Measurements from ENCODE around the gene SYTL1. TPM values are rescaled to one million over a fixed set of nuclear protein-coding genes. Genes with fewer than 3 reads are reported as not detected.

SYTL1 gene
- total and polyA plus RNA-seq, 9 of the 15 experiments (the other 6 are each of a cell fraction or from before 2014, with no cell fraction given) = 0.04 to 9.3 (median 1.7) TPM

DNA sequence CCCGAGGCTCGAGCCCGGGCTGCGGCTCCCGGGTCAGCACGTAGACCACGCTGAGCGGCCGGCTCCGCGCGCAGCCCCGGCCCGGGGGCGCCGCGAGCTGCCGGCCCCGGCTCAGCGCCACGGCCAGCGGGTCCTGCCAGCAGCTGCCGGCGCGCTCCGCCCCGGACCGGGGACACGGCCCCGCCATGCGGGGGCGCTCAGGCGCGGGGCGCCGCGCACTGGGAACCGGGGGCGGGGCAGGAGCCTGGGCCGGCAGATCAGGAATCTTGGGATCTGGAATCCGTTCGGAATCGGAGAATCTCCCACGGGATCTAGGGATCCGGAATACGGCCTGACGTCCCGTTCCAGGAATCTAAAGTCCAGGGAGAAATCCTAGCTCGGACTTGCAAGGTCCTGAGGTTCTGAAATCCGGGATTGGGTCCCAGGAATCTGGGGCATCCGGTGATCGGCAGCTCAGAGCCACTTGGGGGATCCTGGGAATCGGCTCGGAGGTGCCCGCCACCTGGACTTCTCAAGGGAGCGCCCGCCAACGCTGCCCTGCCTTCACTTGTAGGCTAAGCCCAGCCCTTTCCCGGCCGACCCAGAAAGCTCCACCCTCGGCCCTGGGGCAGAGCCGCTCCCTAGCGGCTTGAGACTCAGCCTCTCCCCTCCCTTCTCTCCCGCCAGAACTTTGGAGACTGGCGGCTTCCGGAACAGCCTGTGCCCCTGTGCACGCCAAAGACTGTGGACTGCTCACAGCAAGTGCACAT, 24.8 kb downstream of the SYTL1 start, which contains the start of gene MAP3K6 (continued):
- no peak for TF ChIP-seq NFXL1 (CRISPR knock-in tag; IDR thresholded peaks at IDR 0.05)
- no peak for TF ChIP-seq KHSRP (IDR thresholded peaks at IDR 0.05)
- 0 out of 2 replicates have a peak, but pooled peaks have one; percentile 10 for TF ChIP-seq ZNF583 (CRISPR knock-in tag; IDR thresholded peaks at IDR 0.05)
- TF ChIP-seq, protein P1, sequence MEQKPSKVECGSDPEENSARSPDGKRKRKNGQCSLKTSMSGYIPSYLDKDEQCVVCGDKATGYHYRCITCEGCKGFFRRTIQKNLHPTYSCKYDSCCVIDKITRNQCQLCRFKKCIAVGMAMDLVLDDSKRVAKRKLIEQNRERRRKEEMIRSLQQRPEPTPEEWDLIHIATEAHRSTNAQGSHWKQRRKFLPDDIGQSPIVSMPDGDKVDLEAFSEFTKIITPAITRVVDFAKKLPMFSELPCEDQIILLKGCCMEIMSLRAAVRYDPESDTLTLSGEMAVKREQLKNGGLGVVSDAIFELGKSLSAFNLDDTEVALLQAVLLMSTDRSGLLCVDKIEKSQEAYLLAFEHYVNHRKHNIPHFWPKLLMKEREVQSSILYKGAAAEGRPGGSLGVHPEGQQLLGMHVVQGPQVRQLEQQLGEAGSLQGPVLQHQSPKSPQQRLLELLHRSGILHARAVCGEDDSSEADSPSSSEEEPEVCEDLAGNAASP (IDR thresholded peaks at IDR 0.05) = no peak
- no peak for TF ChIP-seq FOXA3 (CRISPR knock-in tag; conservative IDR thresholded peaks at IDR 0.05 in 1 of 2, IDR thresholded peaks at IDR 0.05 in 1 of 2)
- no peak for TF ChIP-seq GATAD2A (IDR thresholded peaks at IDR 0.05)
- TF ChIP-seq, protein P2, sequence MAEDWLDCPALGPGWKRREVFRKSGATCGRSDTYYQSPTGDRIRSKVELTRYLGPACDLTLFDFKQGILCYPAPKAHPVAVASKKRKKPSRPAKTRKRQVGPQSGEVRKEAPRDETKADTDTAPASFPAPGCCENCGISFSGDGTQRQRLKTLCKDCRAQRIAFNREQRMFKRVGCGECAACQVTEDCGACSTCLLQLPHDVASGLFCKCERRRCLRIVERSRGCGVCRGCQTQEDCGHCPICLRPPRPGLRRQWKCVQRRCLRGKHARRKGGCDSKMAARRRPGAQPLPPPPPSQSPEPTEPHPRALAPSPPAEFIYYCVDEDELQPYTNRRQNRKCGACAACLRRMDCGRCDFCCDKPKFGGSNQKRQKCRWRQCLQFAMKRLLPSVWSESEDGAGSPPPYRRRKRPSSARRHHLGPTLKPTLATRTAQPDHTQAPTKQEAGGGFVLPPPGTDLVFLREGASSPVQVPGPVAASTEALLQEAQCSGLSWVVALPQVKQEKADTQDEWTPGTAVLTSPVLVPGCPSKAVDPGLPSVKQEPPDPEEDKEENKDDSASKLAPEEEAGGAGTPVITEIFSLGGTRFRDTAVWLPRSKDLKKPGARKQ (CRISPR knock-in tag; IDR thresholded peaks at IDR 0.05) = no peak
- no peak for TF ChIP-seq XRCC3 (IDR thresholded peaks at IDR 0.05)
- TF ChIP-seq HMG20B (CRISPR knock-in tag; IDR thresholded peaks at IDR 0.05) = no peak
- no peak for TF ChIP-seq HLTF (IDR thresholded peaks at IDR 0.05)
- TF ChIP-seq, protein P3, sequence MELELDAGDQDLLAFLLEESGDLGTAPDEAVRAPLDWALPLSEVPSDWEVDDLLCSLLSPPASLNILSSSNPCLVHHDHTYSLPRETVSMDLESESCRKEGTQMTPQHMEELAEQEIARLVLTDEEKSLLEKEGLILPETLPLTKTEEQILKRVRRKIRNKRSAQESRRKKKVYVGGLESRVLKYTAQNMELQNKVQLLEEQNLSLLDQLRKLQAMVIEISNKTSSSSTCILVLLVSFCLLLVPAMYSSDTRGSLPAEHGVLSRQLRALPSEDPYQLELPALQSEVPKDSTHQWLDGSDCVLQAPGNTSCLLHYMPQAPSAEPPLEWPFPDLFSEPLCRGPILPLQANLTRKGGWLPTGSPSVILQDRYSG (tag; conservative IDR thresholded peaks at IDR 0.05; ENCODE audit: low read depth) = no peak
- no peak for TF ChIP-seq ZNF707 (CRISPR knock-in tag; conservative IDR thresholded peaks at IDR 0.05)
- no peak for TF ChIP-seq STAT5A (IDR thresholded peaks at IDR 0.05; ENCODE audit: borderline replicate concordance, low read length)
- TF ChIP-seq ETV5 (CRISPR knock-in tag; IDR thresholded peaks at IDR 0.05; ENCODE audit: low read depth) = no peak
- TF ChIP-seq, protein P4, sequence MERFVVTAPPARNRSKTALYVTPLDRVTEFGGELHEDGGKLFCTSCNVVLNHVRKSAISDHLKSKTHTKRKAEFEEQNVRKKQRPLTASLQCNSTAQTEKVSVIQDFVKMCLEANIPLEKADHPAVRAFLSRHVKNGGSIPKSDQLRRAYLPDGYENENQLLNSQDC (CRISPR knock-in tag; IDR thresholded peaks at IDR 0.05) = no peak
- no peak for TF ChIP-seq ZNF79 (CRISPR knock-in tag; IDR thresholded peaks at IDR 0.05; ENCODE audit: low read depth)
- peak; percentile 18; the same call in 1 of the 2 replicates for TF ChIP-seq TCF3 (CRISPR knock-in tag; IDR thresholded peaks at IDR 0.05)
- no peak for TF ChIP-seq CBFA2T3 (IDR thresholded peaks at IDR 0.05)
- TF ChIP-seq ELF2 (CRISPR knock-in tag; IDR thresholded peaks at IDR 0.05) = no peak
- TF ChIP-seq, protein P5, sequence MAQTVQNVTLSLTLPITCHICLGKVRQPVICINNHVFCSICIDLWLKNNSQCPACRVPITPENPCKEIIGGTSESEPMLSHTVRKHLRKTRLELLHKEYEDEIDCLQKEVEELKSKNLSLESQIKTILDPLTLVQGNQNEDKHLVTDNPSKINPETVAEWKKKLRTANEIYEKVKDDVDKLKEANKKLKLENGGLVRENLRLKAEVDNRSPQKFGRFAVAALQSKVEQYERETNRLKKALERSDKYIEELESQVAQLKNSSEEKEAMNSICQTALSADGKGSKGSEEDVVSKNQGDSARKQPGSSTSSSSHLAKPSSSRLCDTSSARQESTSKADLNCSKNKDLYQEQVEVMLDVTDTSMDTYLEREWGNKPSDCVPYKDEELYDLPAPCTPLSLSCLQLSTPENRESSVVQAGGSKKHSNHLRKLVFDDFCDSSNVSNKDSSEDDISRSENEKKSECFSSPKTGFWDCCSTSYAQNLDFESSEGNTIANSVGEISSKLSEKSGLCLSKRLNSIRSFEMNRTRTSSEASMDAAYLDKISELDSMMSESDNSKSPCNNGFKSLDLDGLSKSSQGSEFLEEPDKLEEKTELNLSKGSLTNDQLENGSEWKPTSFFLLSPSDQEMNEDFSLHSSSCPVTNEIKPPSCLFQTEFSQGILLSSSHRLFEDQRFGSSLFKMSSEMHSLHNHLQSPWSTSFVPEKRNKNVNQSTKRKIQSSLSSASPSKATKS (CRISPR knock-in tag; IDR thresholded peaks at IDR 0.05) = no peak
- TF ChIP-seq, protein P6, sequence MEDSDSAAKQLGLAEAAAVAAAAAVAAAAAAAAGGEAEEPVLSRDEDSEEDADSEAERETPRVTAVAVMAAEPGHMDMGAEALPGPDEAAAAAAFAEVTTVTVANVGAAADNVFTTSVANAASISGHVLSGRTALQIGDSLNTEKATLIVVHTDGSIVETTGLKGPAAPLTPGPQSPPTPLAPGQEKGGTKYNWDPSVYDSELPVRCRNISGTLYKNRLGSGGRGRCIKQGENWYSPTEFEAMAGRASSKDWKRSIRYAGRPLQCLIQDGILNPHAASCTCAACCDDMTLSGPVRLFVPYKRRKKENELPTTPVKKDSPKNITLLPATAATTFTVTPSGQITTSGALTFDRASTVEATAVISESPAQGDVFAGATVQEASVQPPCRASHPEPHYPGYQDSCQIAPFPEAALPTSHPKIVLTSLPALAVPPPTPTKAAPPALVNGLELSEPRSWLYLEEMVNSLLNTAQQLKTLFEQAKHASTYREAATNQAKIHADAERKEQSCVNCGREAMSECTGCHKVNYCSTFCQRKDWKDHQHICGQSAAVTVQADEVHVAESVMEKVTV (CRISPR knock-in tag; IDR thresholded peaks at IDR 0.05) = peak; percentile 36; the same call in 1 of the 2 replicates
- no peak for TF ChIP-seq ZNF146 (CRISPR knock-in tag; IDR thresholded peaks at IDR 0.05; ENCODE audit: unreplicated experiment)

Data from K562 (cell line).